Mesendoderm (in vitro differentiated cells): ENCODE results near the gene TMOD1.
"Not testable (repeated sequence)": the region's sequence is repeated elsewhere in the genome, so short reads cannot be mapped to it uniquely, and the experiment has no call there.

Source experiments
- DNase-seq: peaks from one replicate; pipeline ENCODE4 v3.0.0; 2013
- H2AK5ac ChIP-seq: 2 replicates; pipeline ENCODE4 v1.6.1; 2013; ENCODE audit warnings: low read length, inconsistent platforms
- H2BK120ac ChIP-seq: 2 replicates; pipeline ENCODE4 v1.6.1; 2013; ENCODE audit warnings: low read depth, mild to moderate bottlenecking, low read length, moderate library complexity, mixed read lengths
- H2BK15ac ChIP-seq: replicated peaks from 2 replicates; pipeline ENCODE4 v1.6.1; 2013; ENCODE audit warnings: low read depth, mild to moderate bottlenecking, moderate library complexity
- H2BK5ac ChIP-seq: 2 replicates; pipeline ENCODE4 v1.6.1; 2013; ENCODE audit warnings: low read length, inconsistent platforms
- H3K18ac ChIP-seq: 2 replicates; pipeline ENCODE4 v1.6.1; 2013; ENCODE audit warnings: mild to moderate bottlenecking, low read length, mixed read lengths
- H3K23ac ChIP-seq: one replicate; pipeline ENCODE4 v1.6.1; 2013; ENCODE audit warnings: low read length
- H3K27ac ChIP-seq: 2 replicates; pipeline ENCODE4 v1.5.1; 2013; ENCODE audit warnings: low read depth, mild to moderate bottlenecking, inconsistent platforms, low read length, moderate library complexity
- H3K27me3 ChIP-seq: 2 replicates; pipeline ENCODE4 v1.6.1; 2013; ENCODE audit warnings: low read length, control low read depth, mild to moderate bottlenecking, inconsistent platforms; ENCODE audit not compliant: insufficient read depth, poor library complexity
- H3K36me3 ChIP-seq: 2 replicates; pipeline ENCODE4 v1.6.1; 2013; ENCODE audit warnings: low read length, inconsistent platforms; ENCODE audit not compliant: control insufficient read depth, insufficient read depth
- H3K4ac ChIP-seq: one replicate; pipeline ENCODE4 v1.6.1; 2013; ENCODE audit warnings: low read depth, mild to moderate bottlenecking, low read length, moderate library complexity
- H3K4me1 ChIP-seq: 2 replicates; pipeline ENCODE4 v1.6.1; 2013; ENCODE audit warnings: low read depth, low read length, inconsistent platforms; ENCODE audit not compliant: control insufficient read depth
- H3K4me2 ChIP-seq: 2 replicates; pipeline ENCODE4 v1.6.1; 2013; ENCODE audit warnings: low read length
- H3K4me3 ChIP-seq: 2 replicates; pipeline ENCODE4 v1.5.1; 2013; ENCODE audit warnings: mild to moderate bottlenecking, low read length
- H3K56ac ChIP-seq: one replicate; pipeline ENCODE4 v1.6.1; 2013; ENCODE audit warnings: low read length
- H3K79me1 ChIP-seq: 2 replicates; pipeline ENCODE4 v1.6.1; 2013; ENCODE audit warnings: low read length, inconsistent platforms
- H3K79me2 ChIP-seq: 2 replicates; pipeline ENCODE4 v1.6.1; 2013; ENCODE audit warnings: mild to moderate bottlenecking, low read length; ENCODE audit not compliant: control insufficient read depth, insufficient read depth
- H3K9ac ChIP-seq: 2 replicates; pipeline ENCODE4 v1.6.1; 2013; ENCODE audit warnings: low read length, inconsistent platforms
- H4K5ac ChIP-seq: one replicate; pipeline ENCODE4 v1.6.1; 2013; ENCODE audit warnings: low read length
- H4K8ac ChIP-seq: one replicate; pipeline ENCODE4 v1.6.1; 2013; ENCODE audit warnings: low read depth, mild to moderate bottlenecking, control low read depth, low read length, moderate library complexity
- WGBS: extraction: QIAGEN DNeasy Blood & Tissue Kit; methylation state at CpG from one replicate; pipeline ENCODE4 v1.1.7; 2013; ENCODE audit warnings: low lambda C conversion rate, missing lambda C conversion rate; ENCODE audit not compliant: insufficient coverage; ENCODE audit errors: extremely low coverage; 5-methylcytosine and 5-hydroxymethylcytosine counted together

Gene TMOD1

DNA sequence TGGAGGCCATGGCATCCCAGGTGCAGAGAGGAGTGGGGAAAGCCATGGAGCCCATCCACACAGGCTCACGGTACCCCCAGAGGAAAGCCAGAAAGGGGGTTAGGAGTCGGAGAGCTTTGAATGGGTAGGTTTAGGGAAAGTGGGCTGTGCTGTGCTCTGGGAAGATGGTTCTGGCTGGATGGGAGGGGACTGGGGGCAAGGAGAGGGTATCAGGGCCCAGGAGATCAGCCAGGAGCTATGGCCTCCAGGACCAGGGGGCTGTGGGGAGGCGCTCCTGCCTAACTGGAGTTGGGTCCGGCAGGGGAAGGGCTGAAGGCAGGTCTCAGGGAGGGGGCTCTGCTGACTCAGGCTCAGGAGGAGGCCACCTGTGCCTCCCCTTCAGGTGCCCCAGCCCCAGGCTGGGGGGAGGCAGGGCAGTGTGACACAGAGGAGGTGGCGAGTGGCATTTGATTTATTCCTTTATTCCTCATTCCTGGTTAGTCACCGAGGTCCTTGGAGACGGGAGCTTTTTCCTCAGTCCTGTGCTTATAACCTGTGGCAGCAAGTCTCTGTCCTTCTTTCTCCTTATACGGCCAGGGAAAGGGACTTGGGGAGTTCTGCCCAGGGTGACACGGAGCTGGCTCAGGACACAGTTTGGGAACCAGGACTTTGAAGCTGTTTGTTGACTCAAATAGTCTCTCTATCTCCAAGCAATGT, 70.9 kb downstream of the TMOD1 start:
- Histone ChIP-seq H3K23ac (no peak overlapping the region), H2BK120ac (no peak overlapping the region), H2AK5ac (no peak overlapping the region), H4K5ac (no peak overlapping the region), H3K4me3 (no peak overlapping the region), H3K4me1 (no peaks in the 10 kb centered on the region), H4K8ac (no peak overlapping the region), H3K4me2 (no peak overlapping the region), H3K27me3 (no peaks in the 10 kb centered on the region), H3K27ac (no peak overlapping the region), H3K9ac (no peak overlapping the region), H3K18ac (no peak overlapping the region), H3K4ac (no peak overlapping the region), H2BK15ac (no peak overlapping the region), H3K36me3 (no peaks in the 10 kb centered on the region), H3K79me2 (no peaks in the 10 kb centered on the region), H3K79me1 (no peaks in the 10 kb centered on the region), H3K56ac (no peak overlapping the region), H2BK5ac (no peak overlapping the region)
- DNase-seq = no peak
- no CpG with 5 or more reads among the region's 9 CpGs for WGBS

DNA sequence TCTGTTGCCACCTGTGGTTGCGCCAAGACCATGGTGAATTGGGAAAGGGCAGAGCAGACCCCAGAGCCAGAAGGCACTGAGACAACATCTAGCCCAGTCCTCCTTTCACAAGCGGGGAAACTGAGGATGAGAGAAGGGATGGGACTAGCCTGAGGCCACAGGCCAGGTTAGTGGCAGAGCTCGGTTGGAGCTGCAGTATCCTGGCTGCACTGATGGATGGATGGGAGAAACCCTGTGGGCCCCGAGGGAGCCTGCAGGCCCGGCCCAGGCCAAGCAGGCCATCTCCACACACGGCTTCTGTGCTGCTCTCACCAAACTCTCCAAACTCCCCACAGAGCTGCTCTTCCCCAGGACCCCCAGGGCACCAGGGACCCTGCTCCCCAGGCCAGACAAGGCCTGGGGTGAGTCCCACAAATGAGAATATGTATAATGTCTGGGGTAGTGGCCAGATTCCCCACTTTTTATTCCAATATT, 71.5 kb downstream of the TMOD1 start:
- no peak overlapping the region for H3K4me2 ChIP-seq
- no peak overlapping the region for H3K27ac ChIP-seq
- no peak for DNase-seq
- no peaks in the 10 kb centered on the region for H3K79me2 ChIP-seq
- H3K27me3 ChIP-seq = no peaks in the 10 kb centered on the region
- no peak overlapping the region for H2AK5ac ChIP-seq
- no peak overlapping the region for H3K9ac ChIP-seq
- H3K23ac ChIP-seq = no peak overlapping the region
- no peaks in the 10 kb centered on the region for H3K4me1 ChIP-seq
- no peak overlapping the region for H4K8ac ChIP-seq
- no peak overlapping the region for H3K56ac ChIP-seq
- H3K4me3 ChIP-seq = no peak overlapping the region
- no peak overlapping the region for H3K4ac ChIP-seq
- H3K36me3 ChIP-seq = no peaks in the 10 kb centered on the region
- H3K18ac ChIP-seq = no peak overlapping the region
- no peak overlapping the region for H2BK120ac ChIP-seq
- H3K79me1 ChIP-seq = no peaks in the 10 kb centered on the region
- H2BK15ac ChIP-seq = no peak overlapping the region
- WGBS = no CpG with 5 or more reads among the region's 6 CpGs
- H4K5ac ChIP-seq = no peak overlapping the region
- H2BK5ac ChIP-seq = no peak overlapping the region

DNA sequence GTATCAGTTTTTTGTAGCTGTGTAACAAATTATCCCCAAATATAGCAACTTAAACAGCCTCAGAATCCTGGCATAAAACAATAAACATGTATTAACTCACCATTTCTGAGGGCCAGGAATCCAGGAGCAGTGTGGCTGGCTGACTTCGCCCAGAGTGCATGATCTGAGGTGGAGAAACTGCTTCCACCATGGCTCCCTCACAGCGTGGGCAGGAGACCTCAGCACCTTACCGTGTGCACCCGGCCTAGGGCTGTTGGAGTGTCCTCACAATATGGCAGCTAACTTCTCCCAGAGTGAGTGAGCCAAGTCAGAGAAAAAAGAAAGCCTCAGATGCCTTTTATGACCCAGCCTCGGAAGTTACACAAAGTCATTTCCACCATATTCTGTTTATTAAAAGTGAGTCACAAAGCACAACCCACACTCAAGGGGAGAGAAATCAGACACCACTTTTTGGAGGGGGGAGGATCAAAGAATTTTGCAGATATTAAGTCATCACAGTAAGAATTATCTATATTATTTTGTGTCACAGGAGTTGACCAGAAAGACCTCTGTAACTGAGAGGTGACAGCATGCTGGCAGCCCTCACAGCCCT, 72.1 kb downstream of the TMOD1 start:
- Histone ChIP-seq H3K27me3 (no peaks in the 10 kb centered on the region), H2BK5ac (no peak overlapping the region), H2AK5ac (no peak overlapping the region), H4K5ac (no peak overlapping the region), H3K56ac (no peak overlapping the region), H2BK15ac (no peak overlapping the region), H2BK120ac (no peak overlapping the region), H4K8ac (no peak overlapping the region), H3K36me3 (no peaks in the 10 kb centered on the region), H3K18ac (no peak overlapping the region), H3K27ac (no peak overlapping the region), H3K4me1 (no peaks in the 10 kb centered on the region), H3K4ac (no peak overlapping the region), H3K9ac (no peak overlapping the region), H3K79me1 (no peaks in the 10 kb centered on the region), H3K4me3 (no peak overlapping the region), H3K23ac (no peak overlapping the region), H3K79me2 (no peaks in the 10 kb centered on the region), H3K4me2 (no peak overlapping the region)
- no peak for DNase-seq
- no CpG with 5 or more reads among the region's 5 CpGs for WGBS

DNA sequence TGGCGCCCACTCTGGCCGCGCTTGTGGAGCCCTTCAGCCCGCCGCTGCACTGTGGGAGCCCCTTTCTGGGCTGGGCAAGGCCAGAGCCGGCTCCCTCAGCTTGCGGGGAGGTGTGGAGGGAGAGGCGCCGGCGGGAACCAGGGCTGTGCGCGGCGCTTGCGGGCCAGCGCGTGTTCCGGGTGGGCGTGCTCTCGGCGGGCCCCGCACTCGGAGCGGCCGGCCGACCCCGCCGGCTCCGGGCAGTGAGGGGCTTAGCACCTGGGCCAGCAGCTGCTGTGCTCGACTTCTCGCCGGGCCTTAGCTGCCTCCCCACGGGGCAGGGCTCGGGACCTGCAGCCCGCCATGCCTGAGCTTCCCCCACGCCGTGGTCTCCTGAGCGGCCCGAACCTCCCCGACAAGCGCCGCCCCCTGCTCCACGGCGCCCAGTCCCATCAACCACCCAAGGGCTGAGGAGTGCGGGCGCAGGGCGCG, 72.7 kb downstream of the TMOD1 start:
- not testable (repeated sequence) for H3K9ac ChIP-seq, H2BK15ac ChIP-seq, H3K4me1 ChIP-seq, H3K18ac ChIP-seq, H3K79me1 ChIP-seq, H3K27ac ChIP-seq, H3K4ac ChIP-seq, H3K27me3 ChIP-seq, H4K8ac ChIP-seq, H2BK5ac ChIP-seq, H2AK5ac ChIP-seq, H3K4me3 ChIP-seq, DNase-seq, H3K56ac ChIP-seq, H3K36me3 ChIP-seq, H3K4me2 ChIP-seq, H2BK120ac ChIP-seq, H3K23ac ChIP-seq, H4K5ac ChIP-seq, H3K79me2 ChIP-seq
- no CpG with 5 or more reads among the region's 47 CpGs for WGBS

DNA sequence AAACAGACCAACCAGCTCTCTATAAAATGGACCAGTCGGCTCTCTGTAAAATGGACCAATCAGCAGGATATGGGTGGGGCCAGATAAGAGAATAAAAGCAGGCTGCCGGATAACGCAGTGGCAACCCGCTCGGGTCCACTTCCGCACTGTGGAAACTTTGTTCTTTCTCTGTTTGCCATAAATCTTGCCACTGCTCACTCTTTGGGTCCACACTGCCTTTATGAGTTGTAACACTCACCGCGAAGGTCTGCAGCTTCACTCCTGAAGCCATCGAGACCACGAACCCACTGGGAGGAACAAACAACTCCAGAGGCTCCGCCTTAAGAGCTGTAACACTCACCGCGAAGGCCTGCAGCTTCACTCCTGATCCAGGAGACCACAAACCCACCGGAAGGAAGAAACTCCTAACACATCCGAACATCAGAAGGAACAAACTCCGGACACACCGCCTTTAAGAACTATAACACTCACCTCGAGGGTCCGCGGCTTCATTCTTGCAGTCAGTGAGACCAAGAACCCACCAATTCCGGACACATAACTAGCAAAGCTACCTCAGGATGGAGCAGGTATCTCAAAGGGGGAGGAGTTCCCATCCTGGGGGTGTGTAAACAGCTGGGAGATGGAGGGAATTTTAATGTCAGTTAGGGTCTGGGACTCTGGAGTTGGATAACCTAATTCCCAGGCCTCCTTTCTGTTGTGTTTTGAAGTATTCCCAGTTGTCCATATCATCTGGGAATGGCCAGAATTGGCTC, 73.6 kb downstream of the TMOD1 start:
- H3K4ac ChIP-seq, H3K27me3 ChIP-seq, H4K8ac ChIP-seq, H3K9ac ChIP-seq, H3K56ac ChIP-seq, H3K79me1 ChIP-seq, H3K79me2 ChIP-seq, H3K4me3 ChIP-seq, H3K4me2 ChIP-seq, H2AK5ac ChIP-seq, H3K18ac ChIP-seq, H3K27ac ChIP-seq, H2BK120ac ChIP-seq, H3K36me3 ChIP-seq, H2BK5ac ChIP-seq, H3K23ac ChIP-seq, H2BK15ac ChIP-seq, DNase-seq, H4K5ac ChIP-seq, H3K4me1 ChIP-seq: not testable (repeated sequence)
- no CpG with 5 or more reads among the region's 21 CpGs for WGBS
